Panc1 (cell line): ENCODE results near the gene IL1R1.

Experiments used
- POLR2AphosphoS5 ChIP-seq: IDR thresholded peaks from 2 replicates; pipeline ENCODE4 v1.6.1; 2012; ENCODE audit warnings: mild to moderate bottlenecking, low read depth, low read length, moderate library complexity
- SIN3A ChIP-seq: IDR thresholded peaks from 2 replicates; pipeline ENCODE4 v1.6.1; 2012; ENCODE audit warnings: low read depth, mild to moderate bottlenecking, low read length, moderate library complexity, borderline replicate concordance; ENCODE audit not compliant: insufficient read depth
- TF ChIP-seq, protein P1 (sequence below): fragments of 450-650 bp; IDR thresholded peaks from 2 replicates; pipeline ENCODE4 v1.5.1; 2017; ENCODE audit warnings: mild to moderate bottlenecking

DNA sequence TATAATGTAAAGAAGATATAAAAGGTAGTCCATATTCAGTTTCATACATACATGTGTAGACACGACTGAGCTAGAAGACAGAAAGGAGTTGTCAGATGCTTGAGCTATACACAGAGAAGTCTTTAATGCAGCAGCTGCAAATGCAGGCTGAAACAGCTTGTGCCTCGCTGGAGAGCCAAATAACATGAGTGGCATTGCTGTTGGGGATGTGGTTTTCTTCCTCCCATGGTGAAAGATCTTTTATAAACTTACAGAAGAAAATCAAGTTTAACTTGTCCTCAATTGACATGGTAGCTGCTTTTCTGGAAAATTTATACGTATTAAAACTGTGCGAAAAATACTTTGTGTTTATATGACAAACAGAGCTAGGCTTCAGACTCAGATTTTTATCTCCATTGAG lies 16.4 kb upstream of the IL1R1 start:
- TF ChIP-seq POLR2AphosphoS5 = no peak
- TF ChIP-seq, protein P1, sequence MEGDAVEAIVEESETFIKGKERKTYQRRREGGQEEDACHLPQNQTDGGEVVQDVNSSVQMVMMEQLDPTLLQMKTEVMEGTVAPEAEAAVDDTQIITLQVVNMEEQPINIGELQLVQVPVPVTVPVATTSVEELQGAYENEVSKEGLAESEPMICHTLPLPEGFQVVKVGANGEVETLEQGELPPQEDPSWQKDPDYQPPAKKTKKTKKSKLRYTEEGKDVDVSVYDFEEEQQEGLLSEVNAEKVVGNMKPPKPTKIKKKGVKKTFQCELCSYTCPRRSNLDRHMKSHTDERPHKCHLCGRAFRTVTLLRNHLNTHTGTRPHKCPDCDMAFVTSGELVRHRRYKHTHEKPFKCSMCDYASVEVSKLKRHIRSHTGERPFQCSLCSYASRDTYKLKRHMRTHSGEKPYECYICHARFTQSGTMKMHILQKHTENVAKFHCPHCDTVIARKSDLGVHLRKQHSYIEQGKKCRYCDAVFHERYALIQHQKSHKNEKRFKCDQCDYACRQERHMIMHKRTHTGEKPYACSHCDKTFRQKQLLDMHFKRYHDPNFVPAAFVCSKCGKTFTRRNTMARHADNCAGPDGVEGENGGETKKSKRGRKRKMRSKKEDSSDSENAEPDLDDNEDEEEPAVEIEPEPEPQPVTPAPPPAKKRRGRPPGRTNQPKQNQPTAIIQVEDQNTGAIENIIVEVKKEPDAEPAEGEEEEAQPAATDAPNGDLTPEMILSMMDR = no peak
- TF ChIP-seq SIN3A = no peak
